D721Med (cell line): Measurements from ENCODE around the gene HIVEP3.

Experiments used
- DNase-seq: peaks from one replicate; pipeline ENCODE4 v3.0.0; 2011; ENCODE audit warnings: low spot score; ENCODE audit not compliant: insufficient read length
- FAIRE-seq: peaks from 2 replicates; lab custom pipeline; 2011; peaks lifted over from hg19 to GRCh38; lab: Jason Lieb, UNC
- CTCF ChIP-seq: IDR thresholded peaks from 2 replicates; pipeline ENCODE4 v1.5.1; 2012; ENCODE audit warnings: mild to moderate bottlenecking, control low read depth; ENCODE audit not compliant: insufficient read depth; ENCODE audit errors: missing control alignments

The HIVEP3 gene

GRCh38 chr1:41774471-41774990, 144.2 kb downstream of the HIVEP3 start:
- FAIRE-seq = no peak
- no peak for DNase-seq
- no peak for TF ChIP-seq CTCF

DNA sequence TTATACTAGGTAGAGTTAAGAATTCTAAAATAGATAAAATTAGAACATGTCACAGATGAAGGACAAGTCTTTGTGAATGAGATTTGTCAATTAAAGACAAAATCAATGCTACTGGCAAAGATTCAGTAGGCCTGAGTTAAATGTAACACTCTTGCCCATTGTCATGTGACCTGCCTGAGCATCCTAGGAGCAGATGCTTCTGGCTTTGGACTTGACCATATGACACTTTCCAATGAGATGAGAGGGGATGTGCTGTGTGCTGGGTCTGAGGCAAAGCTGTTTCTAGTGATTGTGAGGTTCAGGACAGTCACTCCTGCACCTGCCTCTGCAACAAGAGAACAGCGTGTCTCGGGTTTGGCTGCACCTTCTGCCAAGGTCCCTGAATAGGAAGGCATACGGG, 144.9 kb downstream of the HIVEP3 start:
- no peak for TF ChIP-seq CTCF
- FAIRE-seq (no peak), DNase-seq (no peak)

- DNase-seq (no peak), FAIRE-seq (no peak)
- TF ChIP-seq CTCF = no peak
These were observed 145.6 kb downstream of the HIVEP3 start for GRCh38 chr1:41773144-41773591.

DNA sequence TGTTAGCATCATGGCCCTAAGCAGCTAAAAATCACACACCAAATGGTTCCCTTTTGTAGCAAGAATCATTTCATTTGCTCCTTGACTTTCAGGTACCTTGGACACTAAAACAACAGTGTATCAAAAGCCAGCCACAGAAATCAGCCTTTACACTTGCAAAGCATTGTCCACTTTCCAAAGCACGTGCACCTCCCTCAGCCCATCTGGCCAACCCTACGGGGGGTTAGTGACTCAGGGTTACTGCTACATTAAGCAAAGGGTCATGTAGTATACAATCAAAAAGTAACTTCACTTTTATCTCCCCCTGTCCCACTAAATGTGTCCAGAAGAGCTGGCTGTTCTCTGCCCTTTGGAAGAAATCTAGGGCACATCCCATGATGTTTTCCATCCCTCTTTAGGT, 149.7 kb downstream of the HIVEP3 start:
- no peak for TF ChIP-seq CTCF
- DNase-seq (no peak), FAIRE-seq (no peak)

DNA sequence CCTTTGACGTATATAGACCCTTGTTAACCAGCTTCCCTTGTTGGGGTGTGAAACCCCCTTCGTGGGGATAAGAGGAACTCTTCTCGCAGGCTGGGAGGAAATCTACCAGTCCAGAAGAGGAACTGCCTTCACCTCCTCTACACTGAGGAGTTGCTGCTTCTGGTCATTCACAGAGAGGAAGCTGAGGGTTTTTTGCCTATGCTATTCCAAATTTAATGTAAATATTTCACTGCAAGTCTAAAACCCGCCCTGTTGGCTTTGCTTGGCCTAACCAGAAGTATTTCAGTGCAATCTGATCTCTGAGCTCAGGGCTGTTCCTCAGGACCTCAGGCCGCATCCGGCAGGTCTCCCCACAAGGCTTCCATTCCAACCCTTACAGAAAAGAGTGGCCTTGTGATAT, 150.1 kb downstream of the HIVEP3 start:
- TF ChIP-seq CTCF = no peak
- FAIRE-seq = no peak

DNA sequence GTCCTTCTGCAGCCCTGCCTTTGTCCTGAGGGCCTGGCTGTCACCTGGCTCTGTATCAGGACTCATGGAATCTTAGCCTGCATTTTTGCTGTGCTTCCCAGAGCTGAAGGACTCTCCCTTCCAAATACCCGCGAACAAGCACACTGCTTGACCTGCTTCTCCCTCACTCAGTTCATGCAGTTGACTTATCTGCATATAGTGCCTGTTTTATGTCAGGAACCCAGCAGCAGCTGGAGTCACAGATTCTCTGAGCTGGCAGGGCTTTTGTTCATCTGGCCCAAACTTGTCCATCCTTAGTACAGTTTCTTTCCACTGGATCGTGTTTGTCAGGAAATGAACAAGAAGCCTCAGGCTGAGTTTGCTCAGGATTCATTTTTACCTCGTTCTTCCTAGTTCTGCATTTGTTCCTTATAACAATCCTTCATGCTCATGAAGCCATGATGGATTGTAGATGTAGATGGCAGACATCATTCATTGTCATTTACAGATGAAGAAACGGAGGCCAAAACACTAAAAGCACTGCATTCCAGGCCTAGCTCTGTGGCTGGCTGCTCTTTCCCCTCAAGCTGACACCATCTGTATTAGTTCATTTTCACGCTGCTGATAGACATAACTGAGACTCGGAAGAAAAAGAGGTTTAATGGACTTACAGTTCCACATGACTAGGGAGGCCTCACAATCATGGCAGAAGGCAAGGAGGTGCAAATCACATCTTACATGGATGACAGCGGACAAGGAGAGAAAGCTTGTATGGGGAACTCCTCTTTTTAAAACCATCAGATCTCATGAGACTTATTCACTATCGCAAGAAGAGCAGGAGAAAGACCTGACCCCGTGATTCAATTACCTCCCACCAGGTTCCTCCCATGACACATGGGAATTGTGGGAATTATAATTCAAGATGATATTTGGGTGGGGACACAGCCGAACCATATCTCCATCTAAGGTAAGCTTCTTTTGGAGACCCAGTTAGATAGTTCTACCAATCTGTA, 150.9 kb downstream of the HIVEP3 start:
- DNase-seq (no peak), FAIRE-seq (no peak)
- no peak for TF ChIP-seq CTCF

More for the DNA sequence above, 150.1 kb downstream of the HIVEP3 start:
- DNase-seq = no peak

GRCh38 chr1:41766546-41766945, 152.2 kb downstream of the HIVEP3 start:
- FAIRE-seq (no peak), DNase-seq (no peak)
- no peak for TF ChIP-seq CTCF
